ENCODE measurements around the gene BMERB1.
A peak's percentile ranks its signal among the peaks of the same experiment; 100 is the strongest.

Gene BMERB1

DNA sequence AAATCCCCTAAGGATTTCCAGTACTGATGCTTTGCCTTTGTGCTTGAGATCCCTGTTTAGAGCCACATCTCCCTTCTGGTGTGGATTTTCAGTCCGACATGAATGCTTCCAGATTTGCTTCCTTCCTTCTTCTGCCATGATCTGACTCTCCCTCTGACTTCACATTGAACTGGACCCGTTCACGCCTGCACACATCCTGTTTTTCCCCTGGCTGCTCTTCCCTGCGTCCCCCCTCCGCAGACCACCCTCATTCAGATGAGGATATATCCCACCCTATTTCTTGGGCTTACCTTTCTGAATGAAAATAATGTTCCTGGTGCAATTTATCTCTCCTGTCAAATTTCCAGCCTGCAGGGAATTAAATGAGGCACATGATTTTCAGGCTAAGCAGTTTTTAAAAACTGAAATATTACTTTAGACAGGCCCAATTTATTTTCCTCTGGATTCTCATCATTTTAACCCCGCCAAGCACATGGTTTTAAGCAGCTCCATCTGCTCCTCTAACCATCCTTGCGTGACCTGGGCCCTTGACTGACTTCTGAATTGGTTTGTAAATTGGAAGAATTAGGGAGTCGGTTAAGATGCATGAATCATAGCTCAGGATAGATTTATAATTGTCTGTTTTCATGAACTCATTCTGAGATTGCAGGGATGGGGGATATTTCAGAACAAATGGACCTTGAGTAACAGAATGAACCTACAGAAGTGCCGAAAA lies 59.2 kb downstream of the BMERB1 start:
- FAIRE-seq = no peak

DNA sequence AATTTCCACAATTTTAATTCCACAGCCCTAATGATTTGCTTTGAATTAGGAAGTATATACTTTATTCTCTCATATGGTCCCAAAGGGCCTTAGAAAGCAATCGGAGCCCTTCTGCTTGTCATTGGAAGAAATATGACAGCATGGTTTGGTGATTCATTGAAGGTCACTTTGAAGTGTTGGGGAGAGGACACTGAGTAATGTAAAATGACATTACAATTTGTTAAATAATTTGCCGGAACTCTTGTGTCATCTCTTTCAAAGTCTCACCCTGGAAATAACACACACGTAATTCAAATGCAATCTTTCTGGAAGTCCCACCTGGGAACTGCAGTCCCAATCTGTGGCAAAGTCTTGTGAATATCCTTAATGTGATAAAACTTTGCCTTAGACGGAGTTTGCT lies 59.8 kb downstream of the BMERB1 start:
- FAIRE-seq = no peak
- no peak for DNase-seq (ENCODE audit: insufficient read length, low spot score)

More for the DNA sequence above, 59.2 kb downstream of the BMERB1 start:
- no peak for DNase-seq (ENCODE audit: insufficient read length, low spot score)

DNA sequence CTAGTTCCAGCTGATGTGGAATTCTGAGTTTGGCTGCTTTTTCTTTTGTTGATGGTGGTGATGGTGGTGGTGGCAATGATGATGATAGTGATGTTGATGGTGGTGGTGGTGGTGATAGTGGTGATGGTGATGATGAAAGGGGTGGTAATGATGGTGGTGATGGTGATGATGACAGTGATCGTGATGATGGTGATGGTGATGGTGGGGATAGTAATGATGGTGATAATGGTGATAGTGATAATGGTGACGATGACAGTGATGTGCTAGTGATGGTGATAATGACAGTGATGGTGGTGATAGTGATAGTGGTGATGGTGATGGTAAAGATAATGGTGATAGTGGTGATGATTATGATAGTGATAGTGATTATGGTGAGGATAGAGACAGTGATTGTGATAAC lies 61.5 kb downstream of the BMERB1 start:
- FAIRE-seq (peak; percentile 90), DNase-seq (ENCODE audit: insufficient read length, low spot score) (no peak)

- DNase-seq (ENCODE audit: insufficient read length, low spot score) (no peak), FAIRE-seq (no peak)
Observed at GRCh38 chr16:15498427-15499175, 64.2 kb downstream of the BMERB1 start.

DNA sequence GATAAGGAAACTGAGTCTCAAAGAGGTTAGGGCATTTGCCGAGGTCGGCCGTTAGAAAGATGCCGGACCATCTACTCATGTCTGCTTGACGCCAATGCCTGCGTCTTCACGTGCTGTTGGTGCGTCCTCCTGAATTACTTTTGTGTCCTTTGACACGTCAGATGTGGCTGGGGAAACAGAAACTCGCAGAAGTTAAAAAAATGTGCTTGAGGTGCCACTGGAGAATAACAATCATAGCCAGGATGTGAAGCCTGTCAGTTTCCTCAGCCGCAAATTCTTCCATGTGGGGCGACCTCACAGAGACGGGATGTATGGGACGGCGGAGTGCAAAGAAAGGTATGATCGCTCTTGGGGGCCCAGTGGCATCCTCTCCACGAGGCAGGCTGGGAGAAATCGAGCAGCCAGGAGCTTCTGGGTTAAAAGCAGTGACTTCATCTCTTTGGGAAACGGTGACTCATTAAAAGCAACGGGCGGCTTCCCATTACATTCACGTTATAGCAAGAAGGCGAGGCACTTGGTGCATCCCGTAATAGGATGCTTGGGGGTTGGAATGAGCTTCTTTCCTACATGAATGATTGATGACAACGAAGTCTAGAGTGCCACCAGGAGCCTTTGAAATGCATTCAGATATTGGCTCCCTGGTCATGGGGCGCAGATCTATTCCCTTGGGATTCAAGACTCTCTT lies 67.8 kb downstream of the BMERB1 start:
- DNase-seq (ENCODE audit: insufficient read length, low spot score) (peak; percentile 88), FAIRE-seq (peak; percentile 31)

DNA sequence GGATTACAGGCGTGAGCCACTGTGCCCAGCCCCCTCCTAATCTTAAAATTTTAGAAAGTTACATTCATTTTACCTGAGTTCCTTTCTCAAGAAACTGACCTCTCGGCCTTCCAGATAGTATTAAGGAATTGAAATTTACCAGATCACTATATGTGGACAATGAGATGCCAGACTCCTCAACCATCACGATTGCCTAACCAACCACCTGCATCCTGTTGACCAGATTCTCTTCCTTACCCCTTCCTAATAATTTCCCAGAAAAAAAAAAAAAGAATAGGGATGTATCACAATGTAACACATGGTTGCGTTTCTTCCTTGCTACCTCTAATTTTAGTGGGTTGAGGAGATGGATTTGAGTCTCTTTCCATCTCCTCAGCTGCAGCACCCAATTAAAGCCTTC lies 72.1 kb downstream of the BMERB1 start:
- FAIRE-seq = no peak
- DNase-seq (ENCODE audit: insufficient read length, low spot score) = no peak

DNA sequence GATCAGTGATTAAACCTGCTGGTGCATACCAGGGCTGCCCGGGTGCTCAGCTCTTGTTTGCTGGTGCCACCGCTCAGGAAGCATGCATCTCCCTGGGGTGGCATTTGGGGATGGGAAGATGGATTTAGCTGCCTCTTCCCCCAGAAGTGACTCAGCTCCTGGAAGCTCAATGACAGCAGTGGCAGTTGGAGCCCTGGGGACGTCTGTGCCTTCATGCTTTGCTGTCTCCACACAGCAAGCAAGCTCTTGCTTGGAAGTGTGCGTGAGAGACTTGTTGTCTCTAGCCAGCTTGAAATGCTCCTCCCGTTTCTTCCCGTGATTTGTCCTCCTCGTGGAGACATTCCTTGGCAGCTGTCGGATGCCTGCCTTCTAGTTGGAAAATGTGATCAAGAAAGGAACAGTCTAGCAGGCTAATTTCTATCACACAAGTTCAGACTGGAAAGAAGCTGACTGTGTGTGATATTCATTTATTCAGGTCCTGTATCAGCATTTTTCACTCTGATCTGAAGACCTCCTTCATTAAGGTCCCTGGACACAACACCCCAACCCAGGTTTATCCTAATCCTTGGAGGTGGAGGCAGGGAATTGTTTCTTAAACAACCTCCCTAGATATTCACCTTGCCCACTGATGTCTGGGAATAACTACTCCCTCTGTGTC lies 73.0 kb downstream of the BMERB1 start:
- FAIRE-seq (no peak), DNase-seq (ENCODE audit: insufficient read length, low spot score) (no peak)

DNA sequence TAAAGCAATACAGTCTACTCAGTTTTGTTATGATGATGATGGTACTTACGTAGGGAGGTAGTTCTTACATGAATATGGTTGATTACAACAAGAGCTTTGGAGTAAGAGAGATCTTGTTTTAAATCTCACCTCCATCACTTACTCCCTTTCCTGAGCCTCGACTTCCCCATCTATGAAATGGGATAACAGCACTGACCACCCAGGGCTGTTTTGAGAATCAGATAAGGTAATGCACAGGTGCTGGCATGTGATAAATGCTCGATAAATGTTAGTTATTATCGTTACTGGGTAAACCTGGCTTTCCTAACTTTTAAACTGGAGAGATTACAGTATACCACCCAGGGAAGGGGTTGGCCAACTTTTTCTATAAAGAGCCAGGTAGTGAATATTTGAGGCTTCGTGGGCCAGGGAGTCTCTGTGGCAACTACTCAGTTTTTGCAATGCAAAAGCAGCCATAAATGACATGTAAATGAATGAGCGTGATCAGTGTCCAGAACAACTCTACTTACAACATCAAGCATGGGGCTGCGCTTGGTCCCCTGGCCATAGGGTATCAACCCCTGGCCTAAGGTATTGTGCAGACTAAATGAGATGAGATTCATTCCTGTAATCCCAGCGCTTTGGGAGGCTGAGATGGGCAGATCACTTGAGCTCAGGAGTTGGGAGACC lies 73.7 kb downstream of the BMERB1 start:
- DNase-seq (ENCODE audit: insufficient read length, low spot score) = no peak

DNA sequence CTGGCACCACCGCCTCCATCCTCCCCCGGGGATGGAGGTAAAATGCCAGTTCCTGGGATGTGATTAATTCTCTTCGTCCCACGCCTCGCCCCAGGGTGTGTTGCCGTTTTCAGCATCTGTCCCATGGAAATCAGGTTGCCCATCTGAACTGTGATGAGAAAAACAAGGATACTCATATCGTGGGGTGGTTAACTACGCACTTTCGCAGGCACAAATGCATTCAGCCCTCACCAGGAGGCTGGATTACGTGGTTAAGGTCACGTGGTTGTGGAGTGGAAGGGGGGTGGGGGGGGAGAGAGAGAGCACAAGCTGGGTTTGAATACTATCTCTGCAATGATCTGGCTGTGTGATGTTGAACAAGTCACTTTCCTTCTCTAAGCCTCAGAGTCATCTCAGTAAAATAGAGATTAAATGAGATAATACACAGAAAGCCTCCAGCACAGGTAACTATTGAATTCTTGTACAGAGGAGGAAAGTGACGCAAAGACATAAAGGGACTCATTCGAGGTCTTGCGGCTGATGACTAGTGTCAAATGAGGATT lies 74.7 kb downstream of the BMERB1 start:
- FAIRE-seq = no peak
- DNase-seq (ENCODE audit: insufficient read length, low spot score) = no peak

More for the DNA sequence above, 73.7 kb downstream of the BMERB1 start:
- no peak for FAIRE-seq

GRCh38 chr16:15509593-15510535 lies 75.5 kb downstream of the BMERB1 start:
- no peak for DNase-seq (ENCODE audit: insufficient read length, low spot score)

GRCh38 chr16:15510992-15511391 lies 76.6 kb downstream of the BMERB1 start:
- no peak for FAIRE-seq
- DNase-seq (ENCODE audit: insufficient read length, low spot score) = no peak

More at GRCh38 chr16:15509593-15510535, 75.5 kb downstream of the BMERB1 start:
- no peak for FAIRE-seq

GRCh38 chr16:15511759-15512487 lies 77.5 kb downstream of the BMERB1 start:
- DNase-seq (ENCODE audit: insufficient read length, low spot score) (no peak), FAIRE-seq (no peak)

GRCh38 chr16:15513156-15513555 lies 78.8 kb downstream of the BMERB1 start:
- DNase-seq (ENCODE audit: insufficient read length, low spot score) = no peak
- FAIRE-seq = no peak

DNA sequence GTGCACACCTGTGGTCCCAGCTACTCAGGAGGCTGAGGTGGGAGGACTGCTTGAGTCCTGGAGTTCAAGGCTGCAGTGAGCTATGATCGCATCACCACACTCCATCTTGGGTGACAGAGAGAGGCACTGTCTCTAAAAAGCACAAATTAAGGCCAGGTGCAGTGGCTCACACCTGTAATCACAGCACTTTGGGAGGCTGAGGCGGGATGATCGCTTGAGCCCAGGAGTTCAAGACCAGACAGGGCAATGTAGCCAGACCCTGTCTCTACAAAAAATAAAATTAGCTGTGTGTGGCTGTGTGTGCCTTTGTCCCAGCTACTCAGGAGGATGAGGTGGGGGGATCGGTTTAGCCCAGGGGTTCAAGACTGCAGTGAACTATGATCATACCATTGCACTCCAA lies 81.6 kb downstream of the BMERB1 start:
- FAIRE-seq = no peak
- no peak for DNase-seq (ENCODE audit: insufficient read length, low spot score)

GRCh38 chr16:15516609-15517008 lies 82.2 kb downstream of the BMERB1 start:
- DNase-seq (ENCODE audit: insufficient read length, low spot score) = no peak
- no peak for FAIRE-seq

DNA sequence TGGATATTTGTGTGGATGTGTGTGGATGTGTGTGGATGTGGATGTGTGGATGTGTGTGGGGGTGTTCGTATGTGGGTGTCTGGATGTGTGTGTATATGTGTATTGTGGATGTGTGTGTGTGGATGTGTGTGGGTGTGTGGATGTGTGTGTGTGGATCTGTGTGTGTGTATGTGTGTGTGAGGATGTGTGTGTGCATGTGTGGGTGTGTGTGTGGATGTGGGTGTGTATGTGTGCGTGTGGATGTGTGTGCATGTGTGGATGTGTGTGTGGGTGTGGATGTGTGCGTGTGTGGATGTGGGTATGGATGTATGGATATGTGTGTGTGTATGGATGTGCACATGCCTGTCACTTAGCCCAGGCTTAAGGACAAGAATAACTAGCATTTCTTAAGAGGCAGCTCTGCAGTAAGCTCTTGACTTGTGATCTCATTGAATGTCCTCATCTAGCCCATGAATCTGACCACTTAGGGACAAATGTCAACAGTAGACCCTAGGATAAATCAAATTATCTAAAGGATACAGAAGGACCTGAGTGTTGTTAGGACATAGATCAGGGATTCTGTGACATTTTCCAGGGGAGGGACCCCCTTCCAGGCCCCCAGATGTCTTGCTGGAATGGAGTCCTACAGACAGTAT lies 83.5 kb downstream of the BMERB1 start:
- FAIRE-seq = peak; percentile 82
- no peak for DNase-seq (ENCODE audit: insufficient read length, low spot score)

DNA sequence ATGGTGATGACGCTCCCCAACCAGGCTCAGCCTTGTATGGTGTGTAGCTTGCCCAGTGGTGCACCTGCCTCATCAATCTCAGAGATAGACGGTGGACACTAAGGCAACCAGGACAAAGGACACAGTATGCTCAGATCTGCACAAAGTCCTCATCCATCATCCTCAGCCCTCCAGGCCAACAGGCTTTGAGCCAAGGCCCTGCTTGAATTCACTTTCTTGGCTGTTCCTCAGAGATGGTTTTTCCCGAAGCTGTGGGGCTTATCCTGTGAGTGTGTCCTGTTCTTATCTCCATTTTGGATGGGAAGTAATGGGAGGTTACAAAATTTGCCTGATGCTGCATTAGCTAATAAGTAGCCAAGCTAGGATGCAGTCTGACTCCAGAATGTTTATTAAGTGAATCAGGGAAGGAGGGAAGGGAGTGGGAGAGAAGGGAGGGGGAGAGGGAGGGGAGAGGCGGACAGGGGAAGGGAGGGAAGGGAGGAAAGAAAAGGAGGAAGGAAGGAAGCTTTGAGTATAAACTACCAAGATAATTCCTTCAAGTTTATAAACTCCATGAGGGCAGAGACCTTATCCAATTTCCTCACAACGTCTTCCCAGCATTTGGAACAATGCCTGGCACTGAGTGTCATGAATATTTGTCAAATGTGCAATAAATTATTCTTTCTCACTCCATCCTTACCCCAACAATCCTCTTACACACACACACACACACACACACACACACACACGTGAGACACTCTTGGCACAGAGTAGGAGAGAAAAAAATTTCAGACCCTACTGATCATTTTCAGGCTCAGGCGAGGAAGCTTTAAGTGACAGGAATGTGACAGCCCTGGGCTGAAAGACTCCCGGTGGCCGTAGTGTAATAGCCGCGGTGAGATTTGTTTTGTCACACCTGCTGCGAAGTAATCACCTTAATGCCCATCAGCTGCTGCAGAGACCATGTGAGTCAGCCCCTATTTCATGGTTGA lies 84.3 kb downstream of the BMERB1 start:
- no peak for DNase-seq (ENCODE audit: insufficient read length, low spot score)
- FAIRE-seq = no peak

Data from HTR-8/SVneo (cell line).